ENCODE data around the gene TPK1. TPM values are rescaled to one million over a fixed set of nuclear protein-coding genes. Genes with fewer than 3 reads are reported as not detected.

The TPK1 gene
- polyA plus RNA-seq, 1 donor from 2014 or later, result 3.5 TPM

DNA sequence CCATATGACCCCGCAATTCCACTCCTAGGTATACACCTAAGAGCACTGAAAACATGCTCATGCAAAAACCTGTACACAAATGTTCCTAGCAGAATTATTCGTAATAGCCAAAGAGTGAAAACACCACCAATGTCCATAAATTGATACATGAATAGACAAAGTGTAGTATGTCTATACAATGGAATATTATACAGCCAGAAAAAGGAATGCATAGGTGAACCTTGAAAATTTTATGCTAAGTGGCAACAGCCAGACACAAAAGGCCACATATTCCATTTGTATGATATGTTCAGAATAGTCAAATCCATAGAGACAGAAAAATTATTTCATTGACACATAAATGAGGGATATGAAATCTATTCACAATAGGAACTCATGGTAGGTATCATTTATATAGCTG is 351.4 kb downstream of the TPK1 start:
- Histone ChIP-seq H2AFZ (ENCODE audit: low read depth, low read length) (no peak overlapping the region), H3K4me3 (ENCODE audit: low read length) (no peak overlapping the region), H3K9me3 (ENCODE audit: low read length) (no peaks in the 10 kb centered on the region), H3K9me2 (ENCODE audit: insufficient read depth, low read length) (no peaks in the 10 kb centered on the region), H3K27ac (ENCODE audit: low read length) (no peak overlapping the region), H3K9ac (ENCODE audit: low read length) (no peak overlapping the region), H3K79me2 (replicated peaks; ENCODE audit: insufficient read depth, low read length) (no peaks in the 10 kb centered on the region), H3K27me3 (ENCODE audit: insufficient read depth, low read depth, low read length) (no peaks in the 10 kb centered on the region), H4K20me1 (ENCODE audit: insufficient read depth) (no peaks in the 10 kb centered on the region), H3K4me2 (ENCODE audit: low read length) (no peak overlapping the region), H3F3A (ENCODE audit: insufficient read depth, low read length, poor library complexity, severe bottlenecking) (no peaks in the 10 kb centered on the region), H3K36me3 (ENCODE audit: insufficient read depth, low read length) (no peaks in the 10 kb centered on the region)
- TF ChIP-seq SMC3 (conservative IDR thresholded peaks at IDR 0.05; ENCODE audit: poor library complexity) (no peak), MXI1 (conservative IDR thresholded peaks at IDR 0.05; ENCODE audit: poor library complexity, severe bottlenecking) (no peak), TAF1 (IDR thresholded peaks at IDR 0.05; ENCODE audit: low read depth) (no peak), CTCF (IDR thresholded peaks at IDR 0.05; ENCODE audit: poor library complexity, severe bottlenecking) (no peak), EZH2 (IDR thresholded peaks at IDR 0.05; ENCODE audit: borderline replicate concordance, insufficient read depth, low read length, poor library complexity, severe bottlenecking) (no peak), RAD21 (conservative IDR thresholded peaks at IDR 0.05) (no peak), POLR2AphosphoS5 (IDR thresholded peaks at IDR 0.05) (no peak), EP300 (conservative IDR thresholded peaks at IDR 0.05; ENCODE audit: poor library complexity, severe bottlenecking) (no peak)
- TF ChIP-seq, protein P1, sequence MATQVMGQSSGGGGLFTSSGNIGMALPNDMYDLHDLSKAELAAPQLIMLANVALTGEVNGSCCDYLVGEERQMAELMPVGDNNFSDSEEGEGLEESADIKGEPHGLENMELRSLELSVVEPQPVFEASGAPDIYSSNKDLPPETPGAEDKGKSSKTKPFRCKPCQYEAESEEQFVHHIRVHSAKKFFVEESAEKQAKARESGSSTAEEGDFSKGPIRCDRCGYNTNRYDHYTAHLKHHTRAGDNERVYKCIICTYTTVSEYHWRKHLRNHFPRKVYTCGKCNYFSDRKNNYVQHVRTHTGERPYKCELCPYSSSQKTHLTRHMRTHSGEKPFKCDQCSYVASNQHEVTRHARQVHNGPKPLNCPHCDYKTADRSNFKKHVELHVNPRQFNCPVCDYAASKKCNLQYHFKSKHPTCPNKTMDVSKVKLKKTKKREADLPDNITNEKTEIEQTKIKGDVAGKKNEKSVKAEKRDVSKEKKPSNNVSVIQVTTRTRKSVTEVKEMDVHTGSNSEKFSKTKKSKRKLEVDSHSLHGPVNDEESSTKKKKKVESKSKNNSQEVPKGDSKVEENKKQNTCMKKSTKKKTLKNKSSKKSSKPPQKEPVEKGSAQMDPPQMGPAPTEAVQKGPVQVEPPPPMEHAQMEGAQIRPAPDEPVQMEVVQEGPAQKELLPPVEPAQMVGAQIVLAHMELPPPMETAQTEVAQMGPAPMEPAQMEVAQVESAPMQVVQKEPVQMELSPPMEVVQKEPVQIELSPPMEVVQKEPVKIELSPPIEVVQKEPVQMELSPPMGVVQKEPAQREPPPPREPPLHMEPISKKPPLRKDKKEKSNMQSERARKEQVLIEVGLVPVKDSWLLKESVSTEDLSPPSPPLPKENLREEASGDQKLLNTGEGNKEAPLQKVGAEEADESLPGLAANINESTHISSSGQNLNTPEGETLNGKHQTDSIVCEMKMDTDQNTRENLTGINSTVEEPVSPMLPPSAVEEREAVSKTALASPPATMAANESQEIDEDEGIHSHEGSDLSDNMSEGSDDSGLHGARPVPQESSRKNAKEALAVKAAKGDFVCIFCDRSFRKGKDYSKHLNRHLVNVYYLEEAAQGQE (IDR thresholded peaks at IDR 0.05; ENCODE audit: borderline replicate concordance), result no peak

DNA sequence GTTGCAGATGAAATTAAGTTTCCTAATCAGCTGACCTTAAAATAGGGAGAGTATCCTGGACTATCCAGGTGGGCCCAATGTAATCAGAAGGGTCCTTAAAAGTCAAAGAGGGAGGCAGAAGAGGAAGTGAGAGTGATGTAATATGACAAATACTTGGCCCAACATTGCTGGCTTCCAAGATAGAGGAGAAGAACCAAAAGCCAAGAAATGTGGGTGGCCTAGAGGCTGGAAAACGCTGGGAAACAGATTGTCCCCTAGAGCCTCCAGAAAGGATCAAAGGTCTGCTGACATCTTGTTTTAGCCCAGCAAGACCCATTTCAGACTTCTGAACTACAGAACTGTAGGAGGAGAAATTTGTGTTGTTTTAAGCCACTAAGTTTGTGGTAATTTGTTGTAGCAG is 352.7 kb downstream of the TPK1 start:
- no peak overlapping the region for H3K4me2 ChIP-seq (ENCODE audit: low read length)
- no peaks in the 10 kb centered on the region for H3K27me3 ChIP-seq (ENCODE audit: insufficient read depth, low read depth, low read length)
- no peak overlapping the region for H3K9ac ChIP-seq (ENCODE audit: low read length)
- H3K36me3 ChIP-seq (ENCODE audit: insufficient read depth, low read length), result no peaks in the 10 kb centered on the region
- TF ChIP-seq EZH2 (IDR thresholded peaks at IDR 0.05; ENCODE audit: borderline replicate concordance, insufficient read depth, low read length, poor library complexity, severe bottlenecking) (no peak), RAD21 (conservative IDR thresholded peaks at IDR 0.05) (no peak), SMC3 (conservative IDR thresholded peaks at IDR 0.05; ENCODE audit: poor library complexity) (no peak), TAF1 (IDR thresholded peaks at IDR 0.05; ENCODE audit: low read depth) (no peak), EP300 (conservative IDR thresholded peaks at IDR 0.05; ENCODE audit: poor library complexity, severe bottlenecking) (no peak), CTCF (IDR thresholded peaks at IDR 0.05; ENCODE audit: poor library complexity, severe bottlenecking) (no peak), MXI1 (conservative IDR thresholded peaks at IDR 0.05; ENCODE audit: poor library complexity, severe bottlenecking) (no peak), POLR2AphosphoS5 (IDR thresholded peaks at IDR 0.05) (no peak)
- TF ChIP-seq, protein P1 (IDR thresholded peaks at IDR 0.05; ENCODE audit: borderline replicate concordance), result no peak
- H3K27ac ChIP-seq (ENCODE audit: low read length), result peak overlapping the region; percentile 61
- no peaks in the 10 kb centered on the region for H3F3A ChIP-seq (ENCODE audit: insufficient read depth, low read length, poor library complexity, severe bottlenecking)
- H4K20me1 ChIP-seq (ENCODE audit: insufficient read depth), result no peaks in the 10 kb centered on the region
- H3K79me2 ChIP-seq (replicated peaks; ENCODE audit: insufficient read depth, low read length), result no peaks in the 10 kb centered on the region
- H3K9me2 ChIP-seq (ENCODE audit: insufficient read depth, low read length), result no peaks in the 10 kb centered on the region
- no peak overlapping the region for H3K4me3 ChIP-seq (ENCODE audit: low read length)
- H2AFZ ChIP-seq (ENCODE audit: low read depth, low read length), result no peak overlapping the region
- H3K9me3 ChIP-seq (ENCODE audit: low read length), result no peaks in the 10 kb centered on the region
